ENCODE results near the gene HIPK2.

- TF ChIP-seq CTCF (IDR thresholded peaks at IDR 0.05; ENCODE audit: extremely low read depth in 1 of 2, insufficient read depth in 1 of 2, low read depth in 1 of 2, low read length in 2 of 2) (no peak), POLR2A (IDR thresholded peaks at IDR 0.05; ENCODE audit: low read depth, low read length) (no peak)
Measured at GRCh38 chr7:139725077-139725476, 52.7 kb downstream of the HIPK2 start.

All from endothelial cell of umbilical vein (primary cell).